A549 (cell line): ENCODE measurements around the gene PGRMC1. TPM values are rescaled to one million over a fixed set of nuclear protein-coding genes. Genes with fewer than 3 reads are reported as not detected.
"Not testable (repeated sequence)": the region's sequence is repeated elsewhere in the genome, so short reads cannot be mapped to it uniquely, and the experiment has no call there.

ENCODE experiments used
- ATAC-seq, 2 experiments: fragments of 200-7000 bp in 1 of 2; fragments of >200 bp in 1 of 2; cut with Nextera tagmentation in 1 of 2; cut with Tn5 transposase in 1 of 2; 3 replicates each; pipeline versions ENCODE4 v1.8.0 to v1.9.1; 2018 to 2020; ENCODE audit warnings: mild to moderate bottlenecking in 1 of 2, moderate library complexity in 1 of 2
- CTCF ChIA-PET: fragments of 300-600 bp; sonication (Branson Sonifier 250); formaldehyde crosslinking; extraction: SDS; loops from one replicate; lab custom pipeline; 2021; ENCODE audit warnings: antibody characterized with exemption, inconsistent platforms; lab: Yijun Ruan, JAX
- POLR2A ChIA-PET: fragments of 350-600 bp; formaldehyde crosslinking; extraction: SDS; loops from one replicate; lab custom pipeline; 2021; ENCODE audit warnings: antibody characterized with exemption, inconsistent platforms; lab: Yijun Ruan, JAX
- DNase-seq, 2 experiments: peaks; one replicate each; pipeline versions ENCODE4 v3.0.0 to v3.0.0-alpha.2; 2011 to 2016; ENCODE audit warnings: low read depth in 1 of 2, low spot score in 1 of 2
- FAIRE-seq: peaks from 2 replicates; lab custom pipeline; 2011; peaks lifted over from hg19 to GRCh38; lab: Jason Lieb, UNC
- H3K27ac ChIP-seq, 2 experiments: fragments of >200 bp; sonication (Bioruptor Twin); formaldehyde crosslinking; 3 replicates each; pipeline ENCODE4 v1.5.1; 2016 to 2017
- H3K4me1 ChIP-seq: fragments of >200 bp; sonication (Bioruptor Twin); formaldehyde crosslinking; 3 replicates; pipeline ENCODE4 v1.6.1; 2016
- H3K4me2 ChIP-seq: fragments of >200 bp; sonication (Bioruptor Twin); formaldehyde crosslinking; 3 replicates; pipeline ENCODE4 v1.6.1; 2016
- H3K4me3 ChIP-seq: fragments of >200 bp; sonication (Bioruptor Twin); formaldehyde crosslinking; 3 replicates; pipeline ENCODE4 v1.5.1; 2016
- H3K9me3 ChIP-seq: fragments of >200 bp; sonication (Bioruptor Twin); formaldehyde crosslinking; 3 replicates; pipeline ENCODE4 v1.6.1; 2016
- BHLHE40 ChIP-seq: IDR thresholded peaks from 2 replicates; pipeline ENCODE4 v1.6.1; 2012; ENCODE audit warnings: low read depth, low read length, inconsistent platforms
- CTCF ChIP-seq: fragments of >200 bp; sonication (Bioruptor Twin); formaldehyde crosslinking; IDR thresholded peaks from 3 replicates; pipeline ENCODE4 v1.5.1; 2016
- E2F6 ChIP-seq: IDR thresholded peaks from 2 replicates; pipeline ENCODE4 v1.6.1; 2012; ENCODE audit warnings: low read depth, borderline replicate concordance
- EHMT2 ChIP-seq: fragments of 200-600 bp; sonication (generic); IDR thresholded peaks from 2 replicates; pipeline ENCODE4 v1.6.1; 2016; ENCODE audit warnings: antibody characterized with exemption, low read depth, mild to moderate bottlenecking, moderate library complexity
- ESRRA ChIP-seq: fragments of 150-350 bp; IDR thresholded peaks from 2 replicates; pipeline ENCODE4 v1.6.1; 2014; ENCODE audit warnings: mild to moderate bottlenecking, low read length, borderline replicate concordance
- FOSB ChIP-seq: fragments of 250-450 bp; sonication (Bioruptor Pico); IDR thresholded peaks from 2 replicates; pipeline ENCODE4 v1.5.0; 2020; ENCODE audit warnings: mild to moderate bottlenecking, moderate library complexity
- HDAC2 ChIP-seq: fragments of 200-600 bp; sonication (generic); IDR thresholded peaks from 2 replicates; pipeline ENCODE4 v1.6.1; 2016
- HMGXB4 ChIP-seq: fragments of 250-450 bp; sonication (Bioruptor Pico); IDR thresholded peaks from 2 replicates; pipeline ENCODE4 v1.5.0; 2021; ENCODE audit warnings: mild to moderate bottlenecking, moderate library complexity, borderline replicate concordance
- HOXA7 ChIP-seq: fragments of 250-450 bp; sonication (Bioruptor Pico); IDR thresholded peaks from 2 replicates; pipeline ENCODE4 v1.5.0; 2020; ENCODE audit warnings: mild to moderate bottlenecking, moderate library complexity
- KDM1A ChIP-seq: fragments of 200-600 bp; sonication (generic); IDR thresholded peaks from 2 replicates; pipeline ENCODE4 v1.6.1; 2016; ENCODE audit warnings: low read depth, mild to moderate bottlenecking
- MAX ChIP-seq: IDR thresholded peaks from 2 replicates; pipeline ENCODE4 v1.6.1; 2012
- MAZ ChIP-seq: fragments of 150-350 bp; IDR thresholded peaks from 2 replicates; pipeline ENCODE4 v1.6.1; 2014; ENCODE audit warnings: antibody characterized with exemption, low read depth, low read length, borderline replicate concordance
- RAD21 ChIP-seq, 2 experiments: fragments of >200 bp in 1 of 2; sonication (Bioruptor Twin) in 1 of 2; formaldehyde crosslinking in 1 of 2; IDR thresholded peaks in 1 of 2; conservative IDR thresholded peaks in 1 of 2; 2 replicates in 1 of 2; 3 replicates in 1 of 2; pipeline ENCODE4 v1.6.1; 2012 to 2018; ENCODE audit warnings: inconsistent platforms in 1 of 2
- RNF2 ChIP-seq: fragments of 200-600 bp; sonication (generic); IDR thresholded peaks from 2 replicates; pipeline ENCODE4 v1.6.1; 2016; ENCODE audit warnings: low read depth, mild to moderate bottlenecking, antibody characterized with exemption, moderate library complexity, borderline replicate concordance
- TP53 ChIP-seq: fragments of 250-450 bp; sonication (Bioruptor Pico); IDR thresholded peaks from 2 replicates; pipeline ENCODE4 v1.5.0; 2021; ENCODE audit warnings: mild to moderate bottlenecking, moderate library complexity
- USF2 ChIP-seq: fragments of 450-650 bp; IDR thresholded peaks from 2 replicates; pipeline ENCODE4 v1.6.1; 2014; ENCODE audit warnings: antibody characterized with exemption
- ZFP36 ChIP-seq: fragments of 450-650 bp; IDR thresholded peaks from 2 replicates; pipeline ENCODE4 v1.6.1; 2014; ENCODE audit warnings: borderline replicate concordance; ENCODE audit not compliant: partially characterized antibody
- WGBS: methylation state at CpG from one replicate; pipeline ENCODE4 v1.1.6; 2017; ENCODE audit errors: missing lambda C conversion rate; 5-methylcytosine and 5-hydroxymethylcytosine counted together
- polyA plus RNA-seq, 4 experiments: library from polyadenylated mRNA; depleted of rRNA in 3 of 4; stranded (reverse); fragments of >200 nt; fragmentation: RNase III in 1 of 4; extraction: RNeasy Plus Mini Kit Qiagen cat#74134 plus additional on column Dnase treatment in 1 of 4; gene quantifications; 2 replicates in 3 of 4; 3 replicates in 1 of 4; pipeline ENCODE4 v1.2.3, GENCODE V29; 2011 to 2017

Gene PGRMC1
- polyA plus RNA-seq, 2 of the 4 experiments (the other 2 are of a cell fraction), result 159 to 163 TPM

- ATAC-seq (no peak), DNase-seq (no peak), FAIRE-seq (no peak)
- CTCF ChIA-PET, result interaction anchor here (0.6 to 0.9 kb wide), 2 partner anchors 16 to 691 kb away, joined by 3 to 4 read pairs; no protein-coding TSS in a partner anchor
- POLR2A ChIA-PET, result no interaction called here
- Histone ChIP-seq H3K4me3 (no peak overlapping the region), H3K4me2 (no peak overlapping the region), H3K27ac (no peak overlapping the region), H3K4me1 (no peaks in the 10 kb centered on the region), H3K9me3 (no peaks in the 10 kb centered on the region)
- TF ChIP-seq MAZ (no peak), RNF2 (no peak), E2F6 (no peak), FOSB (CRISPR knock-in tag) (no peak), KDM1A (no peak), HMGXB4 (CRISPR knock-in tag) (no peak), BHLHE40 (no peak), EHMT2 (no peak), HDAC2 (no peak), ESRRA (no peak), HOXA7 (CRISPR knock-in tag) (no peak), TP53 (no peak), ZFP36 (no peak), MAX (no peak)
Measured at GRCh38 chrX:119290476-119290875, 54.4 kb downstream of the PGRMC1 start.

GRCh38 chrX:119291246-119291645, 55.2 kb downstream of the PGRMC1 start:
- WGBS, result 51% methylated on average over 2 of the region's 2 CpGs
- H3K4me3 ChIP-seq, H3K4me1 ChIP-seq, CTCF ChIA-PET, DNase-seq, H3K27ac ChIP-seq, ATAC-seq, FAIRE-seq, POLR2A ChIA-PET, H3K4me2 ChIP-seq, H3K9me3 ChIP-seq: not testable (repeated sequence)

GRCh38 chrX:119292445-119292844, 56.4 kb downstream of the PGRMC1 start:
- FAIRE-seq (peak; percentile 39), ATAC-seq (peak; percentile 54 to 62; a peak in 3 of 6 replicates), DNase-seq (peak in 1 of 2 experiments; percentile 34)
- no peak overlapping the region for H3K27ac ChIP-seq
- H3K4me3 ChIP-seq, result no peak overlapping the region
- H3K4me2 ChIP-seq, result no peak overlapping the region
- CTCF ChIA-PET, result no interaction called here
- TF ChIP-seq USF2 (no peak), RAD21 (conservative IDR thresholded peaks at IDR 0.05 in 1 of 2, IDR thresholded peaks at IDR 0.05 in 1 of 2) (0 out of 5 replicates have a peak, but pooled peaks of 1 of the 2 experiments have one; percentile 22), CTCF (0 out of 3 replicates have a peak, but pooled peaks have one; percentile 10)
- no peaks in the 10 kb centered on the region for H3K4me1 ChIP-seq
- H3K9me3 ChIP-seq, result no peaks in the 10 kb centered on the region
- POLR2A ChIA-PET, result interaction anchor here (0.6 kb wide), 1 partner anchor 176 kb away, joined by 4 read pairs; the partner anchor contains the start of gene SLC25A5

Other genes starting within 250 kb of the PGRMC1 start
- gene CT47C1, start 163.3 kb upstream of the PGRMC1 start, polyA plus RNA-seq (2011; rRNA removed), result not detected in 2 replicates
- gene CT47C1, start 163.3 kb upstream of the PGRMC1 start, polyA plus RNA-seq (2017; fragmentation: RNase III; extraction: RNeasy Plus Mini Kit Qiagen cat#74134 plus additional on column Dnase treatment), result not detected in 3 replicates
- 0.01 and 0.03 TPM in 2 replicates for gene KIAA1210, start 108.5 kb upstream of the PGRMC1 start, polyA plus RNA-seq (2011; rRNA removed)
- not detected in 3 replicates for gene KIAA1210, start 108.5 kb upstream of the PGRMC1 start, polyA plus RNA-seq (2017; fragmentation: RNase III; extraction: RNeasy Plus Mini Kit Qiagen cat#74134 plus additional on column Dnase treatment)
- gene SLC25A43, start 163.1 kb downstream of the PGRMC1 start, polyA plus RNA-seq (2011; rRNA removed), result 31.2 and 41.9 TPM in 2 replicates
- 25.0 to 27.4 TPM (median 26.5 TPM) in 3 replicates for gene SLC25A43, start 163.1 kb downstream of the PGRMC1 start, polyA plus RNA-seq (2017; fragmentation: RNase III; extraction: RNeasy Plus Mini Kit Qiagen cat#74134 plus additional on column Dnase treatment)
- 739 and 750 TPM in 2 replicates for gene SLC25A5, start 232.2 kb downstream of the PGRMC1 start, polyA plus RNA-seq (2011; rRNA removed)
- gene SLC25A5, start 232.2 kb downstream of the PGRMC1 start, polyA plus RNA-seq (2017; fragmentation: RNase III; extraction: RNeasy Plus Mini Kit Qiagen cat#74134 plus additional on column Dnase treatment), result 604 to 638 TPM (median 625 TPM) in 3 replicates